ENCODE measurements around the gene GANC.
"Not testable (repeated sequence)": the region's sequence is repeated elsewhere in the genome, so short reads cannot be mapped to it uniquely, and the experiment has no call there.

The GANC gene

DNA sequence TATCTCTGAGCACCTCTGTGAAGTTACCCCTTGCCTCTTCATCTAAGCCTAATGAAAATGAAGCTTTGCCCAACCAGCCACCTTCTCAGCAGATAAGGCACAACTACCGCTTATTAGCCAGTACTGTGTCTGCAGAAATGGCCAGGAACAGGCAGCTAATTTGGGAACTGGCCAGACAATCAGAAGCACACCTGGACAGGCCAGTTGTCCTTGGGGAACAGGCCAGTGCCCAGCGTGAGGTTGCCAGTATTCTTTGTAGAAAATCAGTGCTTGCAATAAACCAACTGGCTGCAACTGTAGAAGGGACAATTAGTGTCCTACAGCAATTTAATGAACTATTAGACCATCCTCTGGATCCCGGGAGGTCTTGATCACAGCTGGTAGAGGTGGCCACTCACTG lies 10.7 kb downstream of the GANC start:
- no peak for DNase-seq (ENCODE audit: low read depth, low spot score)

DNA sequence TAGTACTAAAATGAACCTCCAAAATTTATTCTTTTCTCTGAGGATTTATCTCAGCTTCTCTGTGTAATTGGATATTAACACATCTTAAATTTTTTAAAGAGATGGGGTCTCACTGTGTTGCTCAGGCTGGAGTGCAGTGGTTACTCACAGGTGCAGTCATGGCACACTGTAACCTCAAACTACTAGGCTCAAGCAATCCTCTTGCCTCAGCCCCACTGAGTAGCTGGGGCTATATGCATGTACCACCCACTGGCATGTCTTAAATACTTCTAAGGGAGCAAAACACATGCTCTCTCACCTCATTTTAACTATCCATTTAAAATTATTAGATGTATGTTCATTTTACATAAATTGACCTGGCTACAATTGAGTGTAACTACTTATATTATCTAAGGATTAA lies 11.6 kb downstream of the GANC start:
- DNase-seq (ENCODE audit: low read depth, low spot score) = no peak

DNA sequence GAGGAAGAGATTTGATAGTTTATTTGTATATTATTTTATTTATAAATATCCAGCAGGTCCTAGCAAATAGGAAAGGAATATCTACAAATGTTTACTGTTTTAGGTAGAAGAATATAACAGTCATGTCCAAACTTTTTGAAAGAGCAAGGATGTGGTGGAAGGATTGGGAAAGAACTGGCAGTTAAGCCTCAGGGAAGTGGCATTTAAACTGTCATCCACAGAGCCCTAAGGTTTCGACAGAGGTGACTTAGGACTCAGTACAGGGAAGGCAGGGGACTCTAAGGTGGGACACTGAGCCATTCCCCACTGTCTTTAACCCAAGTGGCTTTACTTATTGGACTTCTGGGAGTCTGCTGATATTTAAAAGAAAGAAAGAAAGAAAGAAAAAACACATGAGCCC lies 12.0 kb downstream of the GANC start:
- no peak for DNase-seq (ENCODE audit: low read depth, low spot score)

DNA sequence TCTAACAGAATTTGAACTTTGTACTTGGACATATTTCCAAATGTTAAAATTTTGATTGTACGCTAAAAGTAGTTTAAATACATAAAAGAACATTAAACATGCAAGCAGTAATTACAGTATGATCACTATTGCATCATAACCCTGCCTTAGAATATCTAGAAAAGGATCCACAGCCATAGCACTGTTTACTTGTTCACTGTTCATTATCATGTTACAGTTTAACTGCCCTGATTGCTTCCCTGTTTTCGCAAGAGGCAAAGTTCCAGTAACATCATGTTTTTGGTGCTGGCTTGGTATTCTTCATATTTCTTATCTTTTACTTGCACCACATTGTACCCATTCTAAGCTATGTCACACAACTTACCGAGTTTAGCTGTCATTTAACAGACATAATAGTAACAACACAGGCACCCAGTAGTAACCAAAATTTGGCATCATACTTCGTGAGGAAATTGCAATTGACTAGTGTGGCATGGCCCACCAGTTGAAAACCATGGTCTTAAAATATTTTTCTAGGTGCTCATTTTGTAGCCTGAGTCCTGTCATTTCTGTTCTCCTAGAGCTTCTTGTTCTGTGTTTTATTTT lies 13.5 kb downstream of the GANC start:
- DNase-seq (ENCODE audit: low read depth, low spot score) = no peak

DNA sequence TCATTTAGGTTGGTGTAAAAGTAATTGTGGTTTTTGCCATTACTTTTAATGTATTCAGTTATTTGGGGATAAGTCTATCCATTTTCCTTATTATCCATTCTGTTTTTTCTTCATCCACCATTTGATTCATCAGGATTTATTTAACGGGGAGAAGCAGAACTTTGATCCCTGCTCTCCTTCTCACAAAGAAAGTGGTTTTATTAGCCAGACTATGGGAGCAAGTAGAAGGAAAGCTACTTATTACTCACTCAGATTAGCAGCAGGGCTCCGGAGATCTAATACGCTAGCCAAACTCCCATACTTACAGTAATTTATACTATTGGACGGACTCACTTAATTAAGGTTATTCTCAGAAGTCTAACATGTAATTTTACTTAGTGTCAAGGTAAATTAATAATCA lies 14.9 kb downstream of the GANC start:
- no peak for DNase-seq (ENCODE audit: low read depth, low spot score)

DNA sequence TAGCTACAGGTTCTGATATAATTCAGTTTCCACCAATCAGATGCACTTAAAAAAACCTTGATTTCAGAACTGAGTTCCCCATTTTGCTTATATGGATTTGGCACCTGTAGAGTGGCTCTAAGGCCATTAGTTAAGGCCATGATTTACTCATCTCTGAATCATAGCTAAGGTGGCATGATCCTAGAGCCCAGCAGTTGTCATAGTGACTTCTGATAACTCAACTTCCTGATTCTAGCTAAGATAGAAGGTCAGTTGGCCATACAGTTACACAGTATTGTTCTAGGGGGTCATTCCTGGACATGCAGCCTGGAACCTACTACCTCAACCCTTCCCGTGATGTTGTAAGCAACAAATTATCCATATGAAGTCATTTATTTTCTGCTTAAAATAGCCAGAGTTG lies 16.2 kb downstream of the GANC start:
- DNase-seq (ENCODE audit: low read depth, low spot score) = no peak

DNA sequence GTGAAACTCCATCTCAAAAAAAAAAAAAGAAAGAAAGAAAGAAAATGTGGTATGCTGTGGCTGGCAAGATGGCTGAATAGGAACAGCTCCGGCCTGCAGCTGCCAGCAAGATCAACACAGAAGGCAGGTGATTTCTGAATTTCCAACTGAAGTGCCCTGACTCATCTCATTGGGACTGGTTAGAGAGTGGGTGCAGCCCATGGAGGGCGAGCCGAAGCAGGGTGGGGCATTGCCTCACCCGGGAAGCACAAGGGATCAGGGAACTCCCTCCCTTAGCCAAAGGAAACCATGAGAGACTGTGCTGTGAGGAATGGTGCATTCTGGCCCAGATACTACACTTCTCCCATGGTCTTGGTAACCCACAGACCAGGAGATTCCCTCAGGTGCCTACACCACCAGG lies 28.0 kb downstream of the GANC start:
- DNase-seq (ENCODE audit: low read depth, low spot score) = not testable (repeated sequence)

DNA sequence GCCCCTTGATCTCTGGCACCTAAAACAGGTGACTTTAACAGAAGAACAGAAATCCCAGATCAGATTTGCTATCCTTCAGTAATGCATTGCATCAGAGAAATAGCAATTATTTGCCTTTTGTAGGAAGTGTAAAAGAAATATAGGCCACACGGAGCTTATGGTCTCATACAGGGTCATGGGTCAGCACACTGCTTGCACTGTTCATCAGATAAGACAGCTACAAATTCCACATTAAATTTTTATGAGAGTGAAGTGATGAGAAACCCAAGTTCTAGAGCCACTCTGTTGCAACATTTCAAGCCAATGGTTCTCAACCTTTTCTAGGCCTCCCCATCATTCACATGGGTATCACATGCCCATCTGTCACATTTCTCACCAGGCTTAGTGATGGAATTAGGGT lies 33.7 kb downstream of the GANC start:
- DNase-seq (ENCODE audit: low read depth, low spot score) = no peak

DNA sequence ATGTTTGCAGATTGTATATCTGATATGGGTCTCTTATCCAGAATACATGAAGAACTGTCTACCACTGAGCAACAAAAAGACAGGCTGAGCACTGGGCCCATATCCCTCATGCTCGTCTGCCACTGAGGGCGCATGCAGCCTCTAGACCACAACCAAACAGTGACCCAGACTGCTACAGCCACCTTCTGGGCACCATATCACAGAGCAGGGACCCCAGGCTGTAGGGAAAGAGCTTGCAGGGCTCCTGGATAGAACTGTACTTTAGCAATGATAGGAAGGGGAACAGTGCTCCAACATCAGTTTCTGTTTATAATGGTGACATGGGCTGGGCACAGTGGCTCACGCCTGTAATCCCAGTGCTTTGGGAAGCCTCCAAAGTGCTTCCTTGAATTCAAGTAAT lies 40.5 kb downstream of the GANC start:
- no peak for DNase-seq (ENCODE audit: low read depth, low spot score)

DNA sequence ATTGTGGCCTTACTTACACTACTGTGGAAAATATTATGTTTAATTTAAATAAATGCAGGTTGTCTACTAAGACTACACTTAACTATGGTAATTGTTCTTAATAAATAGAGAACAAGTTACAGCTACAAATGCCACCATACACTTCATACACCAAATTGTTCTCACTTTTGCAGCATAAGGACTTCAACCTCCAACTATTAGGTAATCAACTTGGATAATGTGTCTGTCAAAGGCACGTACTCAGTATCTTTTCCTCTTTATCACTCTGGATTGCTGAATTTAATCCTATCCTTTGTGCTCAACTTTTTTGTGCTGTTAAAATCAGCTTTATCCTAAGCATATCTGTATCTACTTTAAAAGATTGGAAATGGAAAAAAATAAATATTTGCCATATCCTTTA lies 41.8 kb downstream of the GANC start:
- DNase-seq (ENCODE audit: low read depth, low spot score) = no peak

DNA sequence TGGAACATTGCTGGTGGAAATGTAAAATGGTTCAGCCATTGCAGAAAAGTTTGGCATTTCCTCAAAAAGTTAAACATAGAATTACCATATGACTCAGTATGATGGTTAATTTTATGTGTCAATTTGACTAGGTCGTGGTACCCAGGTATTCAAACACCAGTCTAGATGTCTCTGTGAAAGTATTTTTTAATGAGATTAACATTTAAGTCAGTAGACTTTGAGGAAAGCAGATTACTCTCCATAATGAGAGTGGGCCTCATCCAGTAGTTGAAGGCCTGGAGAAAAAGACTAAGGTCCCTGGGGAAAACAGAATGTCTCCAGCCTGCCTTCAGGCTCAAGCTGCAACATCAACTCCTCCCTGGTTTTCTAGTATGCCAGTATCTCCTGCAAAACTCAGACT lies 42.5 kb downstream of the GANC start:
- DNase-seq (ENCODE audit: low read depth, low spot score) = no peak

DNA sequence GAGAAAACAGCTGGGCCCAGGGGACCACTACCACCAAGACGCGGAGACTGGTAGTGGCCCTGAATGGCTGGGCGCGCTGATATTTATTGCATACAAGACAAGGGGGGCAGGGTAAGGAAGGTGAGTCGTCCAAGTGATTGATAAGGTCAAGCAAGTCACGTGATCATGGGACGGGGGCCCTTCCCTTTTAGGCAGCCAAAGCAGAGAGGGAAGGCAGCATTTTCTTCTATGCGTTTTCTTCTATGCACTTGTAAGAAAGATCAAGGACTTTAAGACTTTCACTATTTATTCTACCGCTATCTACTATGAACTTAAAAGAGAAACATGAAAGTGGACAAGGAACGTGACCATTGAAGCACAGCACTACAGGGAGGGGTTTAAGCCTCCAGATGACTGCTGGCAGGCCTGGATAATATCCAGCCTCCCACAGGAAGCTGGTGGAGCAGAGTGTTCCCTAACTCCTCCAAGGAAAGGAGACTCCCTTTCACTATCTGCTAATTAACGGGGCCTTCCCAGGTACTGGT lies 43.3 kb downstream of the GANC start:
- DNase-seq (ENCODE audit: low read depth, low spot score) = not testable (repeated sequence)

DNA sequence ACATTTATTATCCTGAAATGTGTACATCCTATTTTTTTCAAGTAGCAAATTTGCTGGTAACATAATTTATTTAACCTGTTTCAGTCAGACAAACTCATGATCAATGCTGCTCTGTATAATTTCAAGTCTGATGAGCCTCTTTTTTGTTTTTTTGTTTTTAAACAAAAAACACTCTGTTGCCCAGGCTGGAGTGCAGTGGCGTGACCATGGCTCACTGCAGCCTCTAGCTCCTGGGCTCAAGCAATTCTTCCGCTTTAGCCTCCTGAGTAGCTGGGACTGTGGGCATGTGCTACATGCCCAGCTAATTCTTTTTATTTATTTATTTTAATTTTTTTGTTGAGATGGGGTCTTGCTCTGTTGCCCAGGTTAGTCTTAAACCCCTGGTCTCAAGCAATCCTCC lies 46.2 kb downstream of the GANC start:
- no peak for DNase-seq (ENCODE audit: low read depth, low spot score)

DNA sequence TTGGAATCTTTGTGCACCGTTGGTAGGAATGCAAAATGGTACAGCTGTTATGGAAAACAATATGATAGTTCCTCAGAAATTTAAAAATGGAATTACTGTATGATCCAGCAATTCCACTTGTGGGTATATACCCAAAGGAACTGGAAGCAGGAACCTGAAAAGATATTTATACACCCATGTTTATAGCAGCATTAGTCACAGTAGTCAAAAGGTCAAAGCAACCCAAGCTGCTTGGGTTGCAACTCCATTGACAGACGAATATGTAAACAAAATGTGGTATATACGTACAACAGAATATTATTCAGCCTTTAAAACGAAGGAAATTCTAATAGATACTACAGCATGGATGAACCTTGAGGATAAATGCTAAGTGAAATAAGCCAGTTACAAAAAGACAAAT lies 51.3 kb downstream of the GANC start:
- DNase-seq (ENCODE audit: low read depth, low spot score) = no peak

DNA sequence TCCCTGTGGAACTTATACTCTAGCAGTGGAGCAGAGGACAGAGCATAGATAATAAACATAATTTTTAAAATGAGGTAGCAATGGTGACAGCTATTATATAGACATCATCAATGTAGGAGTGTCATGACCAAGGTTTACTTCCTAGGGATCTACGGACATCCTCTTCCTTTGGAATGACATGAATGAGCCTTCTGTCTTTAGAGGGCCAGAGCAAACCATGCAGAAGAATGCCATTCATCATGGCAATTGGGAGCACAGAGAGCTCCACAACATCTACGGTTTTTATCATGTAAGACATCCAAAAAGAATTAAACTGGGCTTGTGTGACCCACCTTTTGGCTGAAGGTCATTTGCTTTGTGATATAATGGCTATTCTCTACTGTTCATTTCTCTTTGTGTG lies 56.2 kb downstream of the GANC start:
- DNase-seq (ENCODE audit: low read depth, low spot score) = no peak

DNA sequence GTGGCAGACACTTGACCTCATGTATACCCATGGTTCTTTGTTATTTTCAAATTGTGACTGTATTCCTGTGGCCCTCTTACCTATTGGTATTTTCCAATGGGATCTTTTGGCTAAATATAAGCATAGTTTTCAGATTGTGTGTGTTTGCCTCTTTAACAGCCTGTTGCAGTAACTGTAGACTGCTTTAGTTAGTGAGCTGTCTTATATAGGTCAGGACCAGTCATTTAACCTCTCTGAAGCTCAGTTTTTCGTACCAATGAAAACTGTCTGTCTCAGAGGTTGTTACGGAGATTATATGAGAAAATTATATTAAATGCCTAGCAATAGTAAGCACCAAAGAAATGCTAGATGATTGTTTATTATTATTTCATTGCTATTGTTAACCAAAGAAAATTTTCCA lies 57.0 kb downstream of the GANC start:
- DNase-seq (ENCODE audit: low read depth, low spot score) = no peak

DNA sequence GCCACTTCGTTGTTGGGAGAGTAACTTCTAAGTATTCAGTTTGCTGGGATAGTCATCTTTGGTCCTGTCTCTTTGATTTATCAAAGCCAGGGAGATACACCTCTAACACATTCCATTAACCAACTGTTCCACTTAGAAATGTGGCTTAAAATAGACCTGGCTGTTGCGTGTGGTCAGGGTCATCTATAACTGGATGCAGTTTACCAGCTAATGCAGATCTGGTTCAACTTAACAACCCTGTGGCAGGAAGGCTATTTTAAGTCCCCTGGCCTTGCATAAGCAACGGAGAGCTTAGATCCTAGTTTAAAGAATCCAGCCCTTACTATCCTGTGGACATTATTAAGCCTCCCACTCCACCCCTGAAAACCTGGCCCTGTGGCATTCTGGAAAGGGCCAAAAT lies 58.2 kb downstream of the GANC start:
- DNase-seq (ENCODE audit: low read depth, low spot score) = no peak

DNA sequence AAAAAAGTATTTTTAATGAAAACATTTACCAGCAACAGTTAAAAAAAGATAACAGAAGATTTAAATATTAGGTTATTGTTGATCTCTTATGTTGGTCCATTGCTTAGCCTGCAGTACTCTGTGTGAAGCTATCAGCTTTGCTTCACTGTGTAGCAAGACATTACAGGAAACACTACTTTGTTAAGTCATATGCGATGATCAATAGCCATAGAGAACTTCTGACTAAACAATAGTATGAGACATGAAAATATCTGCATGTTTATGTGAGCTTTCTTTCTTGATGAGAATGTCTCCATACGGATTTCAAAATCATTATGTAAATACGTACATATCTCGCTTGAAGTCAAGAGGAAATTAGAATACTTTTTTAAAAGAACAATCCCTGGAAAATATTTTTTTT lies 59.3 kb downstream of the GANC start:
- no peak for DNase-seq (ENCODE audit: low read depth, low spot score)

DNA sequence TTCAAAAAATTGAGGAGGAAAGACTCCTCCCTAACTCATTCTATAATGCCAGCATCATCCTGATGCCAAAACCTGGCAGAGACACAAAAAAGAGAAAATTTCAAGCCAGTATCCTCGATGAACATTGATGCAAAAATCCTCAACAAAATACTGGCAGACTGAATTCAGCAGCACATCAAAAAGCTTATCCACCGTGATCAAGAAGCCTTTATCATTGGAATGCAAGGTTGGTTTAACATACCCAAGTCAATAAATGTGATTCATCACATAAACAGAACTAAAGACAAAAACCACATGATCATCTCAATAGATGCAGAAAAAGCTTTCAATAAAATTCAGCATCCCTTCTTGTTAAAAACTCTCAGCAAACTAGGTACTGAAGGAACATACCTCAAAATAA lies 62.1 kb downstream of the GANC start:
- no peak for DNase-seq (ENCODE audit: low read depth, low spot score)

DNA sequence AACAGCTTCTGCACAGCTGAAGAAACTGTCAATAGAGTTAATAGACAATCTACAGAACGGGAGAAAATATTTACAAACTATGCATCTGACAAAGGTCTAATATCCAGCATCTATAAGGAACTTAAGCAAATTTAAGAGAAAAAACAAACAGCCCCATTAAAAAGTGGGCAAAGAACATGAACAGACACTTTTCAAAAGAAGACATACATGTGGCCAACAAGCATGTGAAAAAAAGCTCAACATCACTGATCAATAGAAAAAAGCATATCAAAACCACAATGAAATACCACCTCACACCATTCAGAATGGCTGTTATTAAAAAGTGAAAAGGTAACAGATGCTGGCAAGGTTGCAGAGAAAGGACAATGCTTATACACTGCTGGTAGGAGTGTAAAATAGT lies 63.6 kb downstream of the GANC start:
- DNase-seq (ENCODE audit: low read depth, low spot score) = not testable (repeated sequence)

DNA sequence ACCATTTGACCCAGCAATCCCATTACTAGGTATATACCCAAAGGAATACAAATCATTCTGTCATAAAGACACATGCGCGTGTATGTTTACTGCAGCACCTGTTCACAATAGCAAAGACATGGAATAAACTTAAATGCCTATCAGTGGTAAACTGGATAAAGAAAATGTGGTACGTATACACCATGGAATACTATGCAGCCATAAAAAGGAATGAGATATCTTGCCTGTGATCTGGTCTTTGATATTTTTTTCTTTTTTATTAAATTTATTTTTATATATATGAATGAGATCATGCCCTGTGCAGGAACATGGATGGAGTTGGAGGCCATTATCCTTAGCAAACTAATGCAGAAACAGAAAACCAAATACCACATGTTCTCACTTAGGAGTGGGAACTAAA lies 64.1 kb downstream of the GANC start:
- DNase-seq (ENCODE audit: low read depth, low spot score) = not testable (repeated sequence)

DNA sequence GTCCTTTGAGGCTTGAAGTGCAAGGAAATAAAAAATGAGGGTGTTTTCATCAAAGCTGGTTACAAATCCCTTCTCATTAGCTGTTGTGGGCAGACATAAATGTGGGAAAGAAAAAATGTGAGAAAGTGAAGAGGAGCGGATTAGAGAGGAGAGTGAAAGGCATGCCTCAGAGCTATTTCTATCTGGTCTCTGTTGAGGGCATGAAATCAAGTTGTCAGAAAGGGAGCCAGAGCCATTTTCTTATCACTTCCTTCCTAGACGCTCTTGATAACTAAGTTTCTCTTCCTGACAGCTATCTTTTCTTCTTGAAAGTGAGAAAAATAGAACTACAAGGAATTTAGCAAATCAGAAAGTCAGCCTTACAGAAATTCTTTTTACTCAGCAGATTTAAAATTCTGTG lies 65.5 kb downstream of the GANC start:
- DNase-seq (ENCODE audit: low read depth, low spot score) = no peak

DNA sequence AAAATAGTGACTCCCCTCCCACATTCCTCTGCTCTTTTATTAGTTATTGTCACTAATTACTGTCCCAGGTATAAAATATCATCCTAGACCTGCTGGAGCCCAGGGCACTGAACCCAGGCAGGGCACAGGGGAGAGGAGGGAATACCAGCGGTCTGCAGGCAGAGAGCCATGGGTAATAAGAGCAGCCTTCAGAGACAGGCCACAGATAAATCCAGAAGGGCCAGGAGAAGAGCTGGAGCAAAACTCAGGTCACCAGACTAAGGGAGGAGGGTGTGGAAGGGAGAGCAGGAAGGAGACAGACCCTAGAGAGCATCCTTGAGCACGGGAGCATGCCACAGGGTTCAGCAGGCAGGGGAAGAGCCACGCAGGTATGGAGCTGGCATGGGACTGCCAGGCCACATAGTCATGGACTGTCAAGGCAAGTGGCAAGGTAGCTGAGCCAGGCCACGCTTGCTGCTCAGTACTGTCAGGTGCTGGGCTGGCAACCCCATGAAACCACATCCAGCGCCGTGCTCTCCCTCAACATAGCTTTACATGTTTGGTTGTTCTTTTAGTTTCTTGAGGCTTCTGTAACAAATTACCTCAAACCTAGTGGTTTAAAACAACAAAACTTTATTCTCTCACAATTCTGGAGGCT lies 70.7 kb downstream of the GANC start:
- DNase-seq (ENCODE audit: low read depth, low spot score) = no peak

DNA sequence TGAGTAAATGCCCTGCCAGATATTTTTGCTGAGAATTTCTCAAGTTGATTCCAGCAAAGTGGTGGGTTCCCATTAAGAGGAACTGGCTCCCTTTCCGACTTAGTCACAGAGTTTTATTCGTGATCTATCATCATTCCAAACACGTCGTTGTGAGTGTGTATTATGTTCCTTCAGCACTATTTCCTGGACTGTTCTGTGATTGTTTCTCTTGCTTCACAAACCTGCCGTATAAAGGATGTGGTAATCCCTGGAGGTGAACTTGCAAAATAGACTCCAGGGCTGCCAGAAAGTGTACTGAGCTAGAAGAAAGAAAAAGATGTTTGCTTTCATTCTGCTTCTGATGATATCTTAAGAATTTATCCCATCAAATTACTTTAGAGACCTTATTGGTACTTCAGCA lies 71.8 kb downstream of the GANC start:
- DNase-seq (ENCODE audit: low read depth, low spot score) = no peak

Measured in iPS DF 19.7 (cell line).